ENCODE measurements around the gene ARL13A. TPM values are rescaled to one million over a fixed set of nuclear protein-coding genes. Genes with fewer than 3 reads are reported as not detected.

The ARL13A gene
- total RNA-seq, 1 experiment from 2014 or later, result not detected

DNA sequence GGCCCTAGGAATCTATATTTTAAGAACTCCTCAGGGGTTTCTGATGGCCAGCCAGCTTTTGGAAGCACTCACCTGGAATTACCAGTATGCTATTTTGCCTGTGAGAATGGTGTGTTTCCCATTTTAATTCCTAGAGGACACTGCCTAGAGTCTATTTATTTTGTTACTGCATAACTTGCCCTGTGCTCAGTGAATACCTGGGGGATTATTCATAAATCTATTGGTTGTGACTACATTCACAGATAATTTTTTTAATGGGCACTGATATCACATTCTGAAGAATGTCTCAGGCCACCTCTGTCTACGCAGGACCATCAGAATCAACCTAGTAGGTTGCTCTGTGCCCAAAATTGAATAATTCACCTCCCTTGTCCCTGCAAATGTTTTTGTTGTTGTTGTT, 6.7 kb downstream of the ARL13A start:
- no peak overlapping the region for H3K27ac ChIP-seq (ENCODE audit: low read depth, low read length)

DNA sequence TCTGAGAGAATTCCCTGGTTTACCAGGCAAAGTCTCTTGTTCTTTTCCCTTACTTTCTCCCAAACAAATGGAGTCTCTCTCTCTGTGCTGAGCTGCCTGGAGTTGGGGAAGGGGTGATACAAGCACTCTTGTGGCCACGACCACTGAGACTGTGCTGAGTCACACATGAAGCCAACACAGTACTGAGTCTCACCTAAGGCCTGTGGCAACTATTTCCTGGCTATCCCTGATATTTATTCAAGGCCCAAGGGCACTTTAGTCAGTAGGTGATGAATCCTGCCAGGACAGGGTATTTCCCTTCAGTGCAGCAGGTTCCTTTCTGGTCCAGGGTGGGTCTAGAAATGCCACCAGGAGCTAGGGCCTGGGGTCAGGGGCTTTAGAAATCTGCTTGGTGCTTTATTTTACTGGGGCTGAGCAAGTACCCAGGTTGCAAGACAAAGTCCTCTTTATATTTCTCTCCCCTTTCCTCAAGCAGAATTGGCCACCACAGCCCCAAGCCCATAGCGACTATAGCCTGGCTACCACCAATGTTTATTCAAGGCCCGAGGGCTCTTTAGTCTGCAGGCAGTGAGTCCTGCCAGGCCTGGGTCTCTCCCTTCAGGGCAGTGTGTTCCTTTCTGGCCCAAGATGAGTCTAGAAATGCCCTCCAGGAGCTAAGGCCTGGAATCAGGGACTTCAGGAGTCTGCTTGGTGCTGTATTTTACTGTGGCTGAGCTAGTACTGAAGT, 10.5 kb downstream of the ARL13A start:
- no TSS peak for BruUV-seq (replicated peaks)
- H3K9me3 ChIP-seq (ENCODE audit: control insufficient read depth in 1 of 2, insufficient read depth in 1 of 2, low read depth in 1 of 2, low read length in 2 of 2), result no peaks in the 10 kb centered on the region
- ATAC-seq (peak; percentile 30), DNase-seq (ENCODE audit: low read depth, low spot score) (no peak)
- no peaks in the 10 kb centered on the region for H3K27me3 ChIP-seq (ENCODE audit: insufficient read depth, low read length)
- POLR2A ChIA-PET, result no interaction called here
- H3K4me1 ChIP-seq (ENCODE audit: control insufficient read depth in 1 of 2, insufficient read depth in 2 of 2, low read length in 2 of 2), result peaks cover 19 to 29% of the 10 kb centered on the region in 2 experiments
- peak overlapping the region; percentile 76 for H3K27ac ChIP-seq (ENCODE audit: low read depth, low read length)
- H2AFZ ChIP-seq (ENCODE audit: low read depth, low read length, poor library complexity, severe bottlenecking), result no peak overlapping the region
- peak overlapping the region; percentile 48 for H3K9ac ChIP-seq (ENCODE audit: low read length)
- H3K36me3 ChIP-seq (ENCODE audit: control insufficient read depth in 1 of 2, insufficient read depth in 2 of 2, low read length in 2 of 2), result no peaks in the 10 kb centered on the region
- no peak overlapping the region for H3K4me3 ChIP-seq (replicated peaks in 1 of 2; ENCODE audit: low read depth in 1 of 2, low read length in 2 of 2)
- no peaks in the 10 kb centered on the region for H3K79me2 ChIP-seq (ENCODE audit: insufficient read depth, low read length)
- CTCF ChIA-PET, result no interaction called here
- H3K4me2 ChIP-seq (ENCODE audit: low read length), result peak overlapping the region; percentile 65
- intact Hi-C loops (cut with micrococcal nuclease), result no loop called here
- TF ChIP-seq ZNF274 (IDR thresholded peaks at IDR 0.05; ENCODE audit: low read depth, low read length), result no peak
- TF ChIP-seq SIN3A (IDR thresholded peaks at IDR 0.05; ENCODE audit: low read depth), result no peak
- TF ChIP-seq, protein P1, sequence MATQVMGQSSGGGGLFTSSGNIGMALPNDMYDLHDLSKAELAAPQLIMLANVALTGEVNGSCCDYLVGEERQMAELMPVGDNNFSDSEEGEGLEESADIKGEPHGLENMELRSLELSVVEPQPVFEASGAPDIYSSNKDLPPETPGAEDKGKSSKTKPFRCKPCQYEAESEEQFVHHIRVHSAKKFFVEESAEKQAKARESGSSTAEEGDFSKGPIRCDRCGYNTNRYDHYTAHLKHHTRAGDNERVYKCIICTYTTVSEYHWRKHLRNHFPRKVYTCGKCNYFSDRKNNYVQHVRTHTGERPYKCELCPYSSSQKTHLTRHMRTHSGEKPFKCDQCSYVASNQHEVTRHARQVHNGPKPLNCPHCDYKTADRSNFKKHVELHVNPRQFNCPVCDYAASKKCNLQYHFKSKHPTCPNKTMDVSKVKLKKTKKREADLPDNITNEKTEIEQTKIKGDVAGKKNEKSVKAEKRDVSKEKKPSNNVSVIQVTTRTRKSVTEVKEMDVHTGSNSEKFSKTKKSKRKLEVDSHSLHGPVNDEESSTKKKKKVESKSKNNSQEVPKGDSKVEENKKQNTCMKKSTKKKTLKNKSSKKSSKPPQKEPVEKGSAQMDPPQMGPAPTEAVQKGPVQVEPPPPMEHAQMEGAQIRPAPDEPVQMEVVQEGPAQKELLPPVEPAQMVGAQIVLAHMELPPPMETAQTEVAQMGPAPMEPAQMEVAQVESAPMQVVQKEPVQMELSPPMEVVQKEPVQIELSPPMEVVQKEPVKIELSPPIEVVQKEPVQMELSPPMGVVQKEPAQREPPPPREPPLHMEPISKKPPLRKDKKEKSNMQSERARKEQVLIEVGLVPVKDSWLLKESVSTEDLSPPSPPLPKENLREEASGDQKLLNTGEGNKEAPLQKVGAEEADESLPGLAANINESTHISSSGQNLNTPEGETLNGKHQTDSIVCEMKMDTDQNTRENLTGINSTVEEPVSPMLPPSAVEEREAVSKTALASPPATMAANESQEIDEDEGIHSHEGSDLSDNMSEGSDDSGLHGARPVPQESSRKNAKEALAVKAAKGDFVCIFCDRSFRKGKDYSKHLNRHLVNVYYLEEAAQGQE (IDR thresholded peaks at IDR 0.05; ENCODE audit: low read depth), result no peak
- TF ChIP-seq, protein P2, sequence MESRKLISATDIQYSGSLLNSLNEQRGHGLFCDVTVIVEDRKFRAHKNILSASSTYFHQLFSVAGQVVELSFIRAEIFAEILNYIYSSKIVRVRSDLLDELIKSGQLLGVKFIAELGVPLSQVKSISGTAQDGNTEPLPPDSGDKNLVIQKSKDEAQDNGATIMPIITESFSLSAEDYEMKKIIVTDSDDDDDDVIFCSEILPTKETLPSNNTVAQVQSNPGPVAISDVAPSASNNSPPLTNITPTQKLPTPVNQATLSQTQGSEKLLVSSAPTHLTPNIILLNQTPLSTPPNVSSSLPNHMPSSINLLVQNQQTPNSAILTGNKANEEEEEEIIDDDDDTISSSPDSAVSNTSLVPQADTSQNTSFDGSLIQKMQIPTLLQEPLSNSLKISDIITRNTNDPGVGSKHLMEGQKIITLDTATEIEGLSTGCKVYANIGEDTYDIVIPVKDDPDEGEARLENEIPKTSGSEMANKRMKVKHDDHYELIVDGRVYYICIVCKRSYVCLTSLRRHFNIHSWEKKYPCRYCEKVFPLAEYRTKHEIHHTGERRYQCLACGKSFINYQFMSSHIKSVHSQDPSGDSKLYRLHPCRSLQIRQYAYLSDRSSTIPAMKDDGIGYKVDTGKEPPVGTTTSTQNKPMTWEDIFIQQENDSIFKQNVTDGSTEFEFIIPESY (IDR thresholded peaks at IDR 0.05; ENCODE audit: extremely low read depth, insufficient replicate concordance, low read length), result no peak
- TF ChIP-seq ZFX (IDR thresholded peaks at IDR 0.05), result no peak
- TF ChIP-seq EZH2 (IDR thresholded peaks at IDR 0.05), result no peak
- RAD21 ChIA-PET (ENCODE audit: low non-redundant PET in 1 of 2, low total read pairs in 2 of 2, uncharacterized antibody in 2 of 2, unreplicated experiment in 2 of 2), result no interaction called here
- no peaks in the 10 kb centered on the region for H4K20me1 ChIP-seq (ENCODE audit: insufficient read depth)
- H3K9me2 ChIP-seq (ENCODE audit: insufficient read depth), result no peaks in the 10 kb centered on the region

More for the DNA sequence above, 6.7 kb downstream of the ARL13A start:
- H3K4me1 ChIP-seq (ENCODE audit: control insufficient read depth in 1 of 2, insufficient read depth in 2 of 2, low read length in 2 of 2), result peaks cover 13 to 19% of the 10 kb centered on the region in 2 experiments
- POLR2A ChIA-PET, result no interaction called here
- H3K79me2 ChIP-seq (ENCODE audit: insufficient read depth, low read length), result no peaks in the 10 kb centered on the region
- H2AFZ ChIP-seq (ENCODE audit: low read depth, low read length, poor library complexity, severe bottlenecking), result no peak overlapping the region
- no peaks in the 10 kb centered on the region for H3K27me3 ChIP-seq (ENCODE audit: insufficient read depth, low read length)
- BruUV-seq (replicated peaks), result no TSS peak
- no peak for TF ChIP-seq YY1 (IDR thresholded peaks at IDR 0.05; ENCODE audit: extremely low read depth, insufficient replicate concordance, low read depth, low read length)
- TF ChIP-seq TCF7L2 (IDR thresholded peaks at IDR 0.05; ENCODE audit: borderline replicate concordance, extremely low read depth, insufficient read depth, insufficient read length), result no peak
- no peak for TF ChIP-seq POLR2A (IDR thresholded peaks at IDR 0.05; ENCODE audit: borderline replicate concordance, extremely low read depth, insufficient read depth, insufficient read length)
- TF ChIP-seq CBX3 (IDR thresholded peaks at IDR 0.05; ENCODE audit: low read depth), result no peak
- TF ChIP-seq, protein P2 (IDR thresholded peaks at IDR 0.05; ENCODE audit: extremely low read depth, insufficient replicate concordance, low read length), result no peak
- no peaks in the 10 kb centered on the region for H3K36me3 ChIP-seq (ENCODE audit: control insufficient read depth in 1 of 2, insufficient read depth in 2 of 2, low read length in 2 of 2)
- CTCF ChIA-PET, result no interaction called here
- ATAC-seq (no peak), DNase-seq (ENCODE audit: low read depth, low spot score) (no peak)
- no peak overlapping the region for H3K4me3 ChIP-seq (replicated peaks in 1 of 2; ENCODE audit: low read depth in 1 of 2, low read length in 2 of 2)
- H3K4me2 ChIP-seq (ENCODE audit: low read length), result no peak overlapping the region
- no peaks in the 10 kb centered on the region for H3K9me2 ChIP-seq (ENCODE audit: insufficient read depth)
- no peak overlapping the region for H3K9ac ChIP-seq (ENCODE audit: low read length)
- RAD21 ChIA-PET (ENCODE audit: low non-redundant PET in 1 of 2, low total read pairs in 2 of 2, uncharacterized antibody in 2 of 2, unreplicated experiment in 2 of 2), result no interaction called here
- intact Hi-C loops (cut with micrococcal nuclease), result no loop called here
- H4K20me1 ChIP-seq (ENCODE audit: insufficient read depth), result no peaks in the 10 kb centered on the region
- H3K9me3 ChIP-seq (ENCODE audit: control insufficient read depth in 1 of 2, insufficient read depth in 1 of 2, low read depth in 1 of 2, low read length in 2 of 2), result no peaks in the 10 kb centered on the region
